Uterus (tissue), 4 donors: Measurements from ENCODE around the gene PCDHB16. TPM values are rescaled to one million over a fixed set of nuclear protein-coding genes. Genes with fewer than 3 reads are reported as not detected.
"Not testable (repeated sequence)": the region's sequence is repeated elsewhere in the genome, so short reads cannot be mapped to it uniquely, and the experiment has no call there.

Source experiments
- DNase-seq, 2 donors: peaks; one replicate each; pipeline ENCODE4 v3.0.0-alpha.2; 2019 to 2020
- H3K27ac ChIP-seq, 2 donors: fragments of 200-600 bp; sonication (generic); 1 replicate in 1 of 2; 2 replicates in 1 of 2; pipeline ENCODE4 v1.5.1; 2016 to 2018
- H3K27me3 ChIP-seq, 2 donors: fragments of 200-600 bp; sonication (generic); one replicate each; pipeline ENCODE4 v1.5.1; 2018 to 2019; ENCODE audit warnings: control low read depth in 1 of 2
- H3K36me3 ChIP-seq, 2 donors: fragments of 200-600 bp; sonication (generic); one replicate each; pipeline ENCODE4 v1.5.1; 2019; ENCODE audit warnings: control low read depth in 1 of 2
- H3K4me1 ChIP-seq, 2 donors: fragments of 200-600 bp; sonication (generic); one replicate each; pipeline ENCODE4 v1.5.1; 2018 to 2019; ENCODE audit warnings: control low read depth in 1 of 2
- H3K4me3 ChIP-seq, 2 donors: fragments of 200-600 bp; sonication (generic); 1 replicate in 1 of 2; 2 replicates in 1 of 2; pipeline ENCODE4 v1.5.1; 2018 to 2019; ENCODE audit warnings: mild to moderate bottlenecking in 1 of 2
- H3K9me3 ChIP-seq, 2 donors: fragments of 200-600 bp; sonication (generic); one replicate each; pipeline ENCODE4 v1.5.1; 2019; ENCODE audit warnings: control low read depth in 1 of 2
- POLR2A ChIP-seq, 2 donors: fragments of 450-650 bp; IDR thresholded peaks; one replicate each; pipeline ENCODE4 v1.6.1; 2016; ENCODE audit warnings: antibody characterized with exemption in 2 of 2, mild to moderate bottlenecking in 1 of 2, moderate library complexity in 1 of 2
- intact Hi-C: fragments of 100-400 bp; cut with DNase I; formaldehyde crosslinking; loops from one replicate; pipeline ENCODE4 v1.15.1; 2023; ENCODE audit warnings: low total_unique reads
- total RNA-seq, 4 donors: library from RNA; depleted of rRNA in 3 of 4; stranded (reverse); fragments of >200 nt in 3 of 4; gene quantifications; one replicate each; pipeline versions ENCODE4 v1.1.0 to v1.2.4, GENCODE V29; 2014 to 2023
- TF ChIP-seq, protein P1 (sequence below), 4 experiments: fragments of 200-600 bp in 2 of 4; fragments of 450-650 bp in 2 of 4; sonication (generic) in 2 of 4; IDR thresholded peaks; one replicate each; pipeline ENCODE4 v1.5.1; 2016 to 2019; ENCODE audit warnings: antibody characterized with exemption in 4 of 4, mild to moderate bottlenecking in 2 of 4, moderate library complexity in 1 of 4
- donor health status: DM: yes; HTN: yes; CAD: no.

Gene PCDHB16
- total RNA-seq, 4 donors from 2014 or later = 3.8 to 10.2 (median 5.0) TPM

DNA sequence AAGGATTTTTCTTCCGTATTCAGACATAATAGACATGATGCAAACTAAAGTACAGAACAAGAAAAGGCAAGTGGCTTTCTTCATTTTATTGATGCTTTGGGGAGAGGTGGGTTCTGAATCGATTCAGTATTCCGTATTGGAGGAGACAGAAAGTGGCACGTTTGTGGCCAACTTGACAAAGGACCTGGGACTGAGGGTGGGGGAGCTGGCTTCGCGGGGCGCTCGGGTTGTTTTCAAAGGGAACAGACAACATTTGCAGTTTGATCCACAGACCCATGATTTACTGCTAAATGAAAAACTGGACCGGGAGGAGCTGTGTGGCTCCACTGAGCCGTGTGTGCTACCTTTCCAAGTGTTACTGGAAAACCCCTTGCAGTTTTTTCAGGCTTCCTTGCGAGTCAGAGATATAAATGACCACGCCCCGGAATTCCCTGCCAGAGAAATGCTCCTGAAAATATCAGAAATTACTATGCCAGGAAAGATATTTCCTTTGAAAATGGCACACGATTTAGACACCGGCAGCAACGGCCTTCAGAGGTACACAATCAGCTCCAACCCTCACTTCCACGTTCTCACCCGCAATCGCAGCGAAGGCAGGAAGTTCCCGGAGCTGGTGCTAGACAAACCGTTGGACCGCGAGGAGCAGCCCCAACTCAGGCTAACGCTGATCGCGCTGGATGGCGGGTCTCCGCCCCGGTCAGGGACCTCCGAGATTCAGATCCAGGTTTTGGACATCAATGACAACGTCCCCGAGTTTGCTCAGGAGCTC is 31.8 kb upstream of the PCDHB16 start:
- intact Hi-C loops = no loop called here
- no peaks in the 10 kb centered on the region for H3K4me1 ChIP-seq
- no peak for TF ChIP-seq POLR2A (IDR thresholded peaks at IDR 0.05)
- TF ChIP-seq, protein P1, sequence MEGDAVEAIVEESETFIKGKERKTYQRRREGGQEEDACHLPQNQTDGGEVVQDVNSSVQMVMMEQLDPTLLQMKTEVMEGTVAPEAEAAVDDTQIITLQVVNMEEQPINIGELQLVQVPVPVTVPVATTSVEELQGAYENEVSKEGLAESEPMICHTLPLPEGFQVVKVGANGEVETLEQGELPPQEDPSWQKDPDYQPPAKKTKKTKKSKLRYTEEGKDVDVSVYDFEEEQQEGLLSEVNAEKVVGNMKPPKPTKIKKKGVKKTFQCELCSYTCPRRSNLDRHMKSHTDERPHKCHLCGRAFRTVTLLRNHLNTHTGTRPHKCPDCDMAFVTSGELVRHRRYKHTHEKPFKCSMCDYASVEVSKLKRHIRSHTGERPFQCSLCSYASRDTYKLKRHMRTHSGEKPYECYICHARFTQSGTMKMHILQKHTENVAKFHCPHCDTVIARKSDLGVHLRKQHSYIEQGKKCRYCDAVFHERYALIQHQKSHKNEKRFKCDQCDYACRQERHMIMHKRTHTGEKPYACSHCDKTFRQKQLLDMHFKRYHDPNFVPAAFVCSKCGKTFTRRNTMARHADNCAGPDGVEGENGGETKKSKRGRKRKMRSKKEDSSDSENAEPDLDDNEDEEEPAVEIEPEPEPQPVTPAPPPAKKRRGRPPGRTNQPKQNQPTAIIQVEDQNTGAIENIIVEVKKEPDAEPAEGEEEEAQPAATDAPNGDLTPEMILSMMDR (IDR thresholded peaks at IDR 0.05) = no peak
- H3K27me3 ChIP-seq = no peaks in the 10 kb centered on the region
- peaks cover 0 to 40% of the 10 kb centered on the region in 2 donors for H3K9me3 ChIP-seq
- no peak for DNase-seq
- H3K36me3 ChIP-seq = no peaks in the 10 kb centered on the region
- no peak overlapping the region for H3K27ac ChIP-seq
- no peak overlapping the region for H3K4me3 ChIP-seq

DNA sequence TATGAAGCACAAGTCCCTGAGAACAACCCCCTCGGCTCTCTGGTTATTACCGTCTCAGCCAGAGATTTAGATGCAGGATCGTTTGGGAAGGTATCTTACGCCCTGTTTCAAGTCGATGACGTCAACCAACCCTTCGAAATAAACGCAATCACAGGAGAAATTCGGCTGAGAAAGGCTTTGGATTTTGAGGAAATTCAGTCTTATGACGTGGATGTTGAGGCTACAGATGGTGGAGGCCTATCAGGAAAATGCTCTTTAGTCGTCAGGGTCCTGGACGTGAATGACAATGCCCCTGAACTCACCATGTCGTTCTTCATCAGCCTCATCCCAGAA is 31.2 kb upstream of the PCDHB16 start:
- no peak for DNase-seq
- H3K9me3 ChIP-seq = peaks cover 0 to 41% of the 10 kb centered on the region in 2 donors
- H3K36me3 ChIP-seq = no peaks in the 10 kb centered on the region
- H3K4me3 ChIP-seq = no peak overlapping the region
- TF ChIP-seq, protein P1 (IDR thresholded peaks at IDR 0.05) = no peak
- no peak for TF ChIP-seq POLR2A (IDR thresholded peaks at IDR 0.05)
- H3K4me1 ChIP-seq = no peaks in the 10 kb centered on the region
- H3K27me3 ChIP-seq = no peaks in the 10 kb centered on the region
- no peak overlapping the region for H3K27ac ChIP-seq
- intact Hi-C loops = no loop called here

DNA sequence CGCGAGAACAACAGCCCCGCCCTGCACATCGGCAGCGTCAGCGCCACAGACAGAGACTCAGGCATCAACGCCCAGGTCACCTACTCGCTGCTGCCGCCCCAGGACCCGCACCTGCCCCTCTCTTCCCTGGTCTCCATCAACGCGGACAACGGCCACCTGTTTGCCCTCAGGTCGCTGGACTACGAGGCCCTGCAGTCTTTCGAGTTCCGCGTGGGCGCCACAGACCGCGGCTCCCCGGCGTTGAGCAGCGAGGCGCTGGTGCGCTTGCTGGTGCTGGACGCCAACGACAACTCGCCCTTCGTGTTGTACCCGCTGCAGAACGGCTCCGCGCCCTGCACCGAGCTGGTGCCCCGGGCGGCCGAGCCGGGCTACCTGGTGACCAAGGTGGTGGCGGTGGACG is 30.6 kb upstream of the PCDHB16 start:
- H3K36me3 ChIP-seq, H3K27me3 ChIP-seq, H3K4me1 ChIP-seq, H3K27ac ChIP-seq, intact Hi-C loops, DNase-seq, H3K4me3 ChIP-seq: not testable (repeated sequence)
- peaks cover 0 to 47% of the 10 kb centered on the region in 2 donors for H3K9me3 ChIP-seq

GRCh38 chr5:141152096-141152495 is 30.1 kb upstream of the PCDHB16 start:
- H3K27me3 ChIP-seq, H3K4me1 ChIP-seq, DNase-seq, H3K27ac ChIP-seq, intact Hi-C loops, H3K36me3 ChIP-seq, H3K4me3 ChIP-seq: not testable (repeated sequence)
- peaks cover 0 to 51% of the 10 kb centered on the region in 2 donors for H3K9me3 ChIP-seq

- TF ChIP-seq, protein P1 (IDR thresholded peaks at IDR 0.05) = no peak
- no peak for TF ChIP-seq POLR2A (IDR thresholded peaks at IDR 0.05)
- intact Hi-C loops = no loop called here
- Histone ChIP-seq H3K9me3 (peaks cover 0 to 53% of the 10 kb centered on the region in 2 donors), H3K4me3 (no peak overlapping the region), H3K36me3 (no peaks in the 10 kb centered on the region), H3K4me1 (no peaks in the 10 kb centered on the region), H3K27me3 (no peaks in the 10 kb centered on the region), H3K27ac (no peak overlapping the region)
- no peak for DNase-seq
Measured at GRCh38 chr5:141155540-141156374, 26.4 kb upstream of the PCDHB16 start.

DNA sequence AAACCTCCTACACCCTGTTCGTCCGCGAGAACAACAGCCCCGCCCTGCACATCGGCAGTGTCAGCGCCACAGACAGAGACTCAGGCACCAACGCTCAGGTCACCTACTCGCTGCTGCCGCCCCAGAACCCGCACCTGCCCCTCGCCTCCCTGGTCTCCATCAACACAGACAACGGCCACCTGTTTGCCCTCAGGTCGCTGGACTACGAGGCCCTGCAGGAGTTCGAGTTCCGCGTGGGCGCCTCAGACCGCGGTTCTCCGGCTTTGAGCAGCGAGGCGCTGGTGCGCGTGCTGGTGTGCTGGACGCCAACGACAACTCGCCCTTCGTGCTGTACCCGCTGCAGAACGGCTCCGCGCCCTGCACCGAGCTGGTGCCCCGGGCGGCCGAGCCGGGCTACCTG is 24.8 kb upstream of the PCDHB16 start:
- H3K4me1 ChIP-seq, H3K27ac ChIP-seq, DNase-seq, H3K27me3 ChIP-seq, intact Hi-C loops, H3K36me3 ChIP-seq, H3K4me3 ChIP-seq: not testable (repeated sequence)
- peaks cover 0 to 44% of the 10 kb centered on the region in 2 donors for H3K9me3 ChIP-seq

DNA sequence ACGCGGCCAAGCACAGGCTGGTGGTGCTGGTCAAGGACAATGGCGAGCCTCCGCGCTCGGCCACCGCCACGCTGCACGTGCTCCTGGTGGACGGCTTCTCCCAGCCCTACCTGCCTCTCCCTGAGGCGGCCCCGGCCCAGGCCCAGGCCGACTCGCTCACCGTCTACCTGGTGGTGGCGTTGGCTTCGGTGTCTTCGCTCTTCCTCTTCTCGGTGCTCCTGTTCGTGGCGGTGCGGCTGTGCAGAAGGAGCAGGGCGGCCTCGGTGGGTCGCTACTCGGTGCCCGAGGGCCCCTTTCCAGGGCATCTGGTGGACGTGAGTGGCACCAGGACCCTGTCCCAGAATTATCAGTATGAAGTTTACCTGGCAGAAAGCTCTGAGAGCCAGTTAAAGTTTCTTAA is 24.3 kb upstream of the PCDHB16 start:
- H3K36me3 ChIP-seq, H3K27me3 ChIP-seq, H3K27ac ChIP-seq, H3K4me3 ChIP-seq, intact Hi-C loops, DNase-seq, H3K4me1 ChIP-seq: not testable (repeated sequence)
- peaks cover 0 to 40% of the 10 kb centered on the region in 2 donors for H3K9me3 ChIP-seq
